ENCODE results near the gene SCD5. TPM values are rescaled to one million over a fixed set of nuclear protein-coding genes. Genes with fewer than 3 reads are reported as not detected.

The SCD5 gene
- total and polyA plus RNA-seq, 2 experiments from 2014 or later: 0.79 to 1.6 TPM

- TF ChIP-seq CREB1 (CRISPR knock-in tag; IDR thresholded peaks at IDR 0.05; ENCODE audit: low read depth): no peak
- no peak for TF ChIP-seq ZNF462 (CRISPR knock-in tag; IDR thresholded peaks at IDR 0.05)
These were observed 61.2 kb downstream of the SCD5 start (continued) for GRCh38 chr4:82737354-82737753.

DNA sequence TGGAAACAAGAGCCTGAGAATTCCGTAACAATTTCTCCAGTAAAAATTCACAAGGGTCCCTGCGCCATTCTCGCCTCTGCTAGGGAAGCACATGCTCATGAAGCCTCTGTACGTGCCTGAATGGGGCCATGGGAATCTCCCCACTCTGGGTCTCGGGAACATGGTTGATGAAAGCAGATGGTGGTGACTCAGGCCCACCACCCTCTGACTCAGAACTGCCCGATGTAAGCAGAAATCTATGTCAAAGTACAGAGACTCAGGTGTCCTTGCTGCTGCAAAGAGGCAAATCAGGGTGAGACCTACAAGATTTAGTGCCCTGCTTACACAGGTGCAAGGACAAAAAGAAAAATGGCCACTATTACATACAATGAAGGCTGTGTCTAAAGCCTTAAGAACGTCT lies 65.0 kb downstream of the SCD5 start:
- Histone ChIP-seq H3K4me3 (no peak overlapping the region), H3K4me2 (no peak overlapping the region), H3K79me2 (replicated peaks; ENCODE audit: insufficient read depth) (no peaks in the 10 kb centered on the region), H3K4me1 (ENCODE audit: insufficient read depth) (no peaks in the 10 kb centered on the region), H2AFZ (no peak overlapping the region), H3F3A (replicated peaks; ENCODE audit: low read depth) (no peaks in the 10 kb centered on the region), H3K27ac (ENCODE audit: low read depth) (no peak overlapping the region), H3K9me2 (ENCODE audit: insufficient read depth) (no peaks in the 10 kb centered on the region), H4K20me1 (replicated peaks; ENCODE audit: insufficient read depth) (no peaks in the 10 kb centered on the region; the same call in none of the 2 replicates), H3K36me3 (ENCODE audit: insufficient read depth) (no peaks in the 10 kb centered on the region), H3K27me3 (ENCODE audit: insufficient read depth) (no peaks in the 10 kb centered on the region)
- H3K27ac Mint-ChIP-seq: no peak overlapping the region
- no peak overlapping the region for H3K4me3 Mint-ChIP-seq
- no peaks in the 10 kb centered on the region for H3K4me1 Mint-ChIP-seq
- H3K9me3 Mint-ChIP-seq: no peaks in the 10 kb centered on the region
- DNase-seq (ENCODE audit: low spot score): no peak
- ATAC-seq: no peak
- no peaks in the 10 kb centered on the region for H3K36me3 Mint-ChIP-seq (ENCODE audit: low read depth)
- H3K27me3 Mint-ChIP-seq (ENCODE audit: insufficient read depth, low read depth, poor library complexity): peaks cover 2% of the 10 kb centered on the region
- TF ChIP-seq POLR2AphosphoS5 (IDR thresholded peaks at IDR 0.05; ENCODE audit: low read depth) (no peak), EZH2phosphoT487 (IDR thresholded peaks at IDR 0.05; ENCODE audit: unreplicated experiment) (no peak), EZH2 (IDR thresholded peaks at IDR 0.05; ENCODE audit: low read depth, unreplicated experiment) (no peak), NANOG (IDR thresholded peaks at IDR 0.05; ENCODE audit: borderline replicate concordance) (no peak), STAT1 (IDR thresholded peaks at IDR 0.05; ENCODE audit: unreplicated experiment) (no peak), ZNF331 (CRISPR knock-in tag; IDR thresholded peaks at IDR 0.05; ENCODE audit: low read depth) (no peak), JUNB (IDR thresholded peaks at IDR 0.05; ENCODE audit: unreplicated experiment) (no peak), CREB1 (CRISPR knock-in tag; IDR thresholded peaks at IDR 0.05; ENCODE audit: low read depth) (no peak), ETS1 (IDR thresholded peaks at IDR 0.05) (no peak)
- TF ChIP-seq, protein P1, sequence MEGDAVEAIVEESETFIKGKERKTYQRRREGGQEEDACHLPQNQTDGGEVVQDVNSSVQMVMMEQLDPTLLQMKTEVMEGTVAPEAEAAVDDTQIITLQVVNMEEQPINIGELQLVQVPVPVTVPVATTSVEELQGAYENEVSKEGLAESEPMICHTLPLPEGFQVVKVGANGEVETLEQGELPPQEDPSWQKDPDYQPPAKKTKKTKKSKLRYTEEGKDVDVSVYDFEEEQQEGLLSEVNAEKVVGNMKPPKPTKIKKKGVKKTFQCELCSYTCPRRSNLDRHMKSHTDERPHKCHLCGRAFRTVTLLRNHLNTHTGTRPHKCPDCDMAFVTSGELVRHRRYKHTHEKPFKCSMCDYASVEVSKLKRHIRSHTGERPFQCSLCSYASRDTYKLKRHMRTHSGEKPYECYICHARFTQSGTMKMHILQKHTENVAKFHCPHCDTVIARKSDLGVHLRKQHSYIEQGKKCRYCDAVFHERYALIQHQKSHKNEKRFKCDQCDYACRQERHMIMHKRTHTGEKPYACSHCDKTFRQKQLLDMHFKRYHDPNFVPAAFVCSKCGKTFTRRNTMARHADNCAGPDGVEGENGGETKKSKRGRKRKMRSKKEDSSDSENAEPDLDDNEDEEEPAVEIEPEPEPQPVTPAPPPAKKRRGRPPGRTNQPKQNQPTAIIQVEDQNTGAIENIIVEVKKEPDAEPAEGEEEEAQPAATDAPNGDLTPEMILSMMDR (conservative IDR thresholded peaks at IDR 0.05; ENCODE audit: low read depth in 2 of 2): no peak
- TF ChIP-seq, protein P2, sequence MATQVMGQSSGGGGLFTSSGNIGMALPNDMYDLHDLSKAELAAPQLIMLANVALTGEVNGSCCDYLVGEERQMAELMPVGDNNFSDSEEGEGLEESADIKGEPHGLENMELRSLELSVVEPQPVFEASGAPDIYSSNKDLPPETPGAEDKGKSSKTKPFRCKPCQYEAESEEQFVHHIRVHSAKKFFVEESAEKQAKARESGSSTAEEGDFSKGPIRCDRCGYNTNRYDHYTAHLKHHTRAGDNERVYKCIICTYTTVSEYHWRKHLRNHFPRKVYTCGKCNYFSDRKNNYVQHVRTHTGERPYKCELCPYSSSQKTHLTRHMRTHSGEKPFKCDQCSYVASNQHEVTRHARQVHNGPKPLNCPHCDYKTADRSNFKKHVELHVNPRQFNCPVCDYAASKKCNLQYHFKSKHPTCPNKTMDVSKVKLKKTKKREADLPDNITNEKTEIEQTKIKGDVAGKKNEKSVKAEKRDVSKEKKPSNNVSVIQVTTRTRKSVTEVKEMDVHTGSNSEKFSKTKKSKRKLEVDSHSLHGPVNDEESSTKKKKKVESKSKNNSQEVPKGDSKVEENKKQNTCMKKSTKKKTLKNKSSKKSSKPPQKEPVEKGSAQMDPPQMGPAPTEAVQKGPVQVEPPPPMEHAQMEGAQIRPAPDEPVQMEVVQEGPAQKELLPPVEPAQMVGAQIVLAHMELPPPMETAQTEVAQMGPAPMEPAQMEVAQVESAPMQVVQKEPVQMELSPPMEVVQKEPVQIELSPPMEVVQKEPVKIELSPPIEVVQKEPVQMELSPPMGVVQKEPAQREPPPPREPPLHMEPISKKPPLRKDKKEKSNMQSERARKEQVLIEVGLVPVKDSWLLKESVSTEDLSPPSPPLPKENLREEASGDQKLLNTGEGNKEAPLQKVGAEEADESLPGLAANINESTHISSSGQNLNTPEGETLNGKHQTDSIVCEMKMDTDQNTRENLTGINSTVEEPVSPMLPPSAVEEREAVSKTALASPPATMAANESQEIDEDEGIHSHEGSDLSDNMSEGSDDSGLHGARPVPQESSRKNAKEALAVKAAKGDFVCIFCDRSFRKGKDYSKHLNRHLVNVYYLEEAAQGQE (IDR thresholded peaks at IDR 0.05; ENCODE audit: unreplicated experiment): no peak

All from GM23338 (cell line).